HepG2 (cell line): Measurements from ENCODE around the gene VIM. TPM values are rescaled to one million over a fixed set of nuclear protein-coding genes. Genes with fewer than 3 reads are reported as not detected.
A peak's percentile ranks its signal among the peaks of the same experiment; 100 is the strongest.

Source experiments
- ASH2L ChIP-seq: fragments of 300-600, 200-600 bp; sonication (generic); IDR thresholded peaks from 2 replicates; pipeline ENCODE4 v1.7.0; 2017; ENCODE audit warnings: low read depth, mild to moderate bottlenecking, moderate library complexity, mixed read lengths, low read length; ENCODE audit not compliant: insufficient read length
- BCL6 ChIP-seq: IDR thresholded peaks from 2 replicates; pipeline ENCODE4 v1.6.1; 2016; ENCODE audit warnings: missing genetic modification reagents, missing compliant biosample characterization
- CREB1 ChIP-seq, 2 experiments: fragments of 450-650 bp in 1 of 2; IDR thresholded peaks; 2 replicates each; pipeline ENCODE4 v1.6.1; 2016 to 2017; ENCODE audit warnings: control low read depth in 1 of 2, mild to moderate bottlenecking in 1 of 2, missing compliant biosample characterization in 1 of 2, missing genetic modification characterization in 1 of 2
- EHMT2 ChIP-seq: fragments of 200-600 bp; sonication (generic); IDR thresholded peaks from 2 replicates; pipeline ENCODE4 v1.7.0; 2017; ENCODE audit warnings: antibody characterized with exemption, low read depth, low read length, borderline replicate concordance
- GABPB1 ChIP-seq: IDR thresholded peaks from 2 replicates; pipeline ENCODE4 v1.6.1; 2016; ENCODE audit warnings: mild to moderate bottlenecking, missing genetic modification reagents, moderate library complexity, missing compliant biosample characterization
- HIVEP1 ChIP-seq: sonication (generic); formaldehyde crosslinking; IDR thresholded peaks from 2 replicates; pipeline ENCODE4 v1.4.0; 2020; ENCODE audit warnings: mild to moderate bottlenecking, missing genetic modification reagents
- KLF12 ChIP-seq: sonication (generic); formaldehyde crosslinking; IDR thresholded peaks from 2 replicates; pipeline ENCODE4 v1.4.0; 2020; ENCODE audit warnings: missing genetic modification reagents, borderline replicate concordance
- MYC ChIP-seq: sonication (generic); formaldehyde crosslinking; IDR thresholded peaks from 2 replicates; pipeline ENCODE4 v1.9.0; 2021; ENCODE audit warnings: missing genetic modification reagents, borderline replicate concordance
- MYNN ChIP-seq: sonication (generic); formaldehyde crosslinking; IDR thresholded peaks from 2 replicates; pipeline ENCODE4 v1.4.0; 2020; ENCODE audit warnings: mild to moderate bottlenecking, low read depth, missing genetic modification reagents
- SMARCE1 ChIP-seq: fragments of 450-650 bp; IDR thresholded peaks from 2 replicates; pipeline ENCODE4 v1.6.1; 2017; ENCODE audit warnings: borderline replicate concordance
- SMYD3 ChIP-seq: sonication (generic); formaldehyde crosslinking; IDR thresholded peaks from 2 replicates; pipeline ENCODE4 v1.8.1; 2023; ENCODE audit warnings: mild to moderate bottlenecking, missing genetic modification reagents
- TOE1 ChIP-seq: sonication (generic); formaldehyde crosslinking; IDR thresholded peaks from 2 replicates; pipeline ENCODE4 v1.4.0; 2020; ENCODE audit warnings: mild to moderate bottlenecking, missing genetic modification reagents
- TOPORS ChIP-seq: sonication (generic); formaldehyde crosslinking; IDR thresholded peaks from 2 replicates; pipeline ENCODE4 v1.8.0; 2023; ENCODE audit warnings: mild to moderate bottlenecking, missing genetic modification reagents
- ZNF329 ChIP-seq: sonication (generic); formaldehyde crosslinking; IDR thresholded peaks from 2 replicates; pipeline ENCODE4 v1.9.0; 2021; ENCODE audit warnings: low read depth, mild to moderate bottlenecking, missing genetic modification reagents
- ZNF335 ChIP-seq: sonication (generic); formaldehyde crosslinking; IDR thresholded peaks from 2 replicates; pipeline ENCODE4 v1.4.0; 2020; ENCODE audit warnings: missing genetic modification reagents
- ZNF615 ChIP-seq: sonication (generic); formaldehyde crosslinking; IDR thresholded peaks from 2 replicates; pipeline ENCODE4 v1.5.0; 2020; ENCODE audit warnings: mild to moderate bottlenecking, missing genetic modification reagents, borderline replicate concordance
- ZNF790 ChIP-seq: sonication (generic); formaldehyde crosslinking; IDR thresholded peaks from 2 replicates; pipeline ENCODE4 v1.8.0; 2022; ENCODE audit warnings: missing genetic modification reagents, mild to moderate bottlenecking, borderline replicate concordance
- polyA plus RNA-seq, 8 experiments: library from polyadenylated mRNA; depleted of rRNA in 3 of 8; stranded (reverse) in 7 of 8; unstranded in 1 of 8; fragments of >200 nt; fragmentation: Illumina TruSeq in 4 of 8; extraction: Trizol in 4 of 8; gene quantifications; 2 replicates each; pipeline versions ENCODE4 v1.2.1 to v1.2.3, GENCODE V29; 2011 to 2016; ENCODE audit warnings: low read depth in 4 of 8, missing spikeins in 1 of 8, mixed read lengths in 1 of 8; ENCODE audit not compliant: insufficient read depth in 1 of 8
- total RNA-seq, 5 experiments: library from RNA; depleted of rRNA; stranded (reverse); fragments of >200 nt; fragmentation: Illumina TruSeq; extraction: Trizol; gene quantifications; 2 replicates each; pipeline ENCODE4 v1.2.3, GENCODE V29; 2016; ENCODE audit warnings: low read depth in 1 of 5
- TF ChIP-seq, protein P1 (sequence below): sonication (generic); formaldehyde crosslinking; IDR thresholded peaks from 2 replicates; pipeline ENCODE4 v1.5.1; 2020; ENCODE audit warnings: mild to moderate bottlenecking, missing genetic modification reagents, borderline replicate concordance
- TF ChIP-seq, protein P2 (sequence below): conservative IDR thresholded peaks from 2 replicates; pipeline ENCODE4 v1.6.1; 2018; ENCODE audit warnings: missing genetic modification reagents
- TF ChIP-seq, protein P3 (sequence below): sonication (generic); formaldehyde crosslinking; conservative IDR thresholded peaks from 2 replicates; pipeline ENCODE4 v1.8.0; 2022; ENCODE audit warnings: low read depth, missing genetic modification reagents
- TF ChIP-seq, protein P4 (sequence below): IDR thresholded peaks from 2 replicates; pipeline ENCODE4 v1.6.1; 2016; ENCODE audit warnings: missing compliant biosample characterization, missing genetic modification reagents, borderline replicate concordance

The VIM gene
- total and polyA plus RNA-seq, 2 of the 13 experiments (the other 11 are each of a cell fraction or from before 2014, with no cell fraction given) = not detected

DNA sequence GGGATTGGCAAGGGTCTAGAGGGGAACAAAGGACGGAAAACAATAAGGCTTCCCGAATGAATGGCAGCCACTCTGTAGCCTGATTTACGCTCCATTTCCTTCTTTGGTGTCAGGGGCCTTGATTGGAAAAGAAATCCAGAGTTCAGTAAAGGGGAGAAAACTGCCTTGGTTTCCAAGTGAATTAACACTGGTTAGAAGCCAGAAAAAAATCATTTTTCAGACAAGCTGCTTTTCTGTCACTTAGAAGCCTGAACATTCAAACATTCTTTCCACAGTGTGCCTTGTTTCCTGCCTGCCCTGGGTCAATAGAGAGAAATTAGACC lies 26.3 kb upstream of the VIM start (continued):
- TF ChIP-seq, protein P1, sequence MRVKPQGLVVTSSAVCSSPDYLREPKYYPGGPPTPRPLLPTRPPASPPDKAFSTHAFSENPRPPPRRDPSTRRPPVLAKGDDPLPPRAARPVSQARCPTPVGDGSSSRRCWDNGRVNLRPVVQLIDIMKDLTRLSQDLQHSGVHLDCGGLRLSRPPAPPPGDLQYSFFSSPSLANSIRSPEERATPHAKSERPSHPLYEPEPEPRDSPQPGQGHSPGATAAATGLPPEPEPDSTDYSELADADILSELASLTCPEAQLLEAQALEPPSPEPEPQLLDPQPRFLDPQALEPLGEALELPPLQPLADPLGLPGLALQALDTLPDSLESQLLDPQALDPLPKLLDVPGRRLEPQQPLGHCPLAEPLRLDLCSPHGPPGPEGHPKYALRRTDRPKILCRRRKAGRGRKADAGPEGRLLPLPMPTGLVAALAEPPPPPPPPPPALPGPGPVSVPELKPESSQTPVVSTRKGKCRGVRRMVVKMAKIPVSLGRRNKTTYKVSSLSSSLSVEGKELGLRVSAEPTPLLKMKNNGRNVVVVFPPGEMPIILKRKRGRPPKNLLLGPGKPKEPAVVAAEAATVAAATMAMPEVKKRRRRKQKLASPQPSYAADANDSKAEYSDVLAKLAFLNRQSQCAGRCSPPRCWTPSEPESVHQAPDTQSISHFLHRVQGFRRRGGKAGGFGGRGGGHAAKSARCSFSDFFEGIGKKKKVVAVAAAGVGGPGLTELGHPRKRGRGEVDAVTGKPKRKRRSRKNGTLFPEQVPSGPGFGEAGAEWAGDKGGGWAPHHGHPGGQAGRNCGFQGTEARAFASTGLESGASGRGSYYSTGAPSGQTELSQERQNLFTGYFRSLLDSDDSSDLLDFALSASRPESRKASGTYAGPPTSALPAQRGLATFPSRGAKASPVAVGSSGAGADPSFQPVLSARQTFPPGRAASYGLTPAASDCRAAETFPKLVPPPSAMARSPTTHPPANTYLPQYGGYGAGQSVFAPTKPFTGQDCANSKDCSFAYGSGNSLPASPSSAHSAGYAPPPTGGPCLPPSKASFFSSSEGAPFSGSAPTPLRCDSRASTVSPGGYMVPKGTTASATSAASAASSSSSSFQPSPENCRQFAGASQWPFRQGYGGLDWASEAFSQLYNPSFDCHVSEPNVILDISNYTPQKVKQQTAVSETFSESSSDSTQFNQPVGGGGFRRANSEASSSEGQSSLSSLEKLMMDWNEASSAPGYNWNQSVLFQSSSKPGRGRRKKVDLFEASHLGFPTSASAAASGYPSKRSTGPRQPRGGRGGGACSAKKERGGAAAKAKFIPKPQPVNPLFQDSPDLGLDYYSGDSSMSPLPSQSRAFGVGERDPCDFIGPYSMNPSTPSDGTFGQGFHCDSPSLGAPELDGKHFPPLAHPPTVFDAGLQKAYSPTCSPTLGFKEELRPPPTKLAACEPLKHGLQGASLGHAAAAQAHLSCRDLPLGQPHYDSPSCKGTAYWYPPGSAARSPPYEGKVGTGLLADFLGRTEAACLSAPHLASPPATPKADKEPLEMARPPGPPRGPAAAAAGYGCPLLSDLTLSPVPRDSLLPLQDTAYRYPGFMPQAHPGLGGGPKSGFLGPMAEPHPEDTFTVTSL (CRISPR knock-in tag) = no peak
- peak; percentile 26; the same call in 1 of the 2 replicates for TF ChIP-seq ZNF335 (CRISPR knock-in tag)
- TF ChIP-seq, protein P2, sequence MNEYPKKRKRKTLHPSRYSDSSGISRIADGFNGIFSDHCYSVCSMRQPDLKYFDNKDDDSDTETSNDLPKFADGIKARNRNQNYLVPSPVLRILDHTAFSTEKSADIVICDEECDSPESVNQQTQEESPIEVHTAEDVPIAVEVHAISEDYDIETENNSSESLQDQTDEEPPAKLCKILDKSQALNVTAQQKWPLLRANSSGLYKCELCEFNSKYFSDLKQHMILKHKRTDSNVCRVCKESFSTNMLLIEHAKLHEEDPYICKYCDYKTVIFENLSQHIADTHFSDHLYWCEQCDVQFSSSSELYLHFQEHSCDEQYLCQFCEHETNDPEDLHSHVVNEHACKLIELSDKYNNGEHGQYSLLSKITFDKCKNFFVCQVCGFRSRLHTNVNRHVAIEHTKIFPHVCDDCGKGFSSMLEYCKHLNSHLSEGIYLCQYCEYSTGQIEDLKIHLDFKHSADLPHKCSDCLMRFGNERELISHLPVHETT = peak; percentile 0; the same call in 1 of the 2 replicates
- no peak for TF ChIP-seq CREB1 (IDR thresholded peaks at IDR 0.05)
- 0 out of 2 replicates have a peak, but pooled peaks have one; percentile 7 for TF ChIP-seq CREB1 (CRISPR knock-in tag; IDR thresholded peaks at IDR 0.05)
- TF ChIP-seq ZNF329 = peak; percentile 2; the same call in 1 of the 2 replicates
- TF ChIP-seq ASH2L = peak; percentile 7
- TF ChIP-seq SMYD3 (CRISPR knock-in tag) = no peak
- peak; percentile 5; the same call in 1 of the 2 replicates for TF ChIP-seq TOPORS
- no peak; the same call in 1 of the 2 replicates for TF ChIP-seq GABPB1 (CRISPR knock-in tag)
- no peak for TF ChIP-seq TOE1 (CRISPR knock-in tag)
- no peak for TF ChIP-seq ZNF790
- TF ChIP-seq MYC (CRISPR knock-in tag) = no peak; the same call in 1 of the 2 replicates
- no peak for TF ChIP-seq SMARCE1
- TF ChIP-seq HIVEP1 (CRISPR knock-in tag) = no peak
- TF ChIP-seq KLF12 (CRISPR knock-in tag) = 0 out of 2 replicates have a peak, but pooled peaks have one; percentile 2
- TF ChIP-seq, protein P3, sequence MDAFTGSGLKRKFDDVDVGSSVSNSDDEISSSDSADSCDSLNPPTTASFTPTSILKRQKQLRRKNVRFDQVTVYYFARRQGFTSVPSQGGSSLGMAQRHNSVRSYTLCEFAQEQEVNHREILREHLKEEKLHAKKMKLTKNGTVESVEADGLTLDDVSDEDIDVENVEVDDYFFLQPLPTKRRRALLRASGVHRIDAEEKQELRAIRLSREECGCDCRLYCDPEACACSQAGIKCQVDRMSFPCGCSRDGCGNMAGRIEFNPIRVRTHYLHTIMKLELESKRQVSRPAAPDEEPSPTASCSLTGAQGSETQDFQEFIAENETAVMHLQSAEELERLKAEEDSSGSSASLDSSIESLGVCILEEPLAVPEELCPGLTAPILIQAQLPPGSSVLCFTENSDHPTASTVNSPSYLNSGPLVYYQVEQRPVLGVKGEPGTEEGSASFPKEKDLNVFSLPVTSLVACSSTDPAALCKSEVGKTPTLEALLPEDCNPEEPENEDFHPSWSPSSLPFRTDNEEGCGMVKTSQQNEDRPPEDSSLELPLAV (CRISPR knock-in tag) = no peak
- TF ChIP-seq BCL6 = no peak; the same call in 1 of the 2 replicates
- no peak for TF ChIP-seq MYNN
- TF ChIP-seq, protein P4, sequence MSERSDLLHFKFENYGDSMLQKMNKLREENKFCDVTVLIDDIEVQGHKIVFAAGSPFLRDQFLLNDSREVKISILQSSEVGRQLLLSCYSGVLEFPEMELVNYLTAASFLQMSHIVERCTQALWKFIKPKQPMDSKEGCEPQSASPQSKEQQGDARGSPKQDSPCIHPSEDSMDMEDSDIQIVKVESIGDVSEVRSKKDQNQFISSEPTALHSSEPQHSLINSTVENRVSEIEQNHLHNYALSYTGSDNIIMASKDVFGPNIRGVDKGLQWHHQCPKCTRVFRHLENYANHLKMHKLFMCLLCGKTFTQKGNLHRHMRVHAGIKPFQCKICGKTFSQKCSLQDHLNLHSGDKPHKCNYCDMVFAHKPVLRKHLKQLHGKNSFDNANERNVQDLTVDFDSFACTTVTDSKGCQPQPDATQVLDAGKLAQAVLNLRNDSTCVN = no peak
- no peak for TF ChIP-seq ZNF615 (CRISPR knock-in tag)
- peak; percentile 38; the same call in 1 of the 2 replicates for TF ChIP-seq EHMT2
